ENCODE data around the gene TCF3. TPM values are rescaled to one million over a fixed set of nuclear protein-coding genes. Genes with fewer than 3 reads are reported as not detected.

The TCF3 gene
- total RNA-seq, 1 experiment from 2014 or later = 304 TPM

DNA sequence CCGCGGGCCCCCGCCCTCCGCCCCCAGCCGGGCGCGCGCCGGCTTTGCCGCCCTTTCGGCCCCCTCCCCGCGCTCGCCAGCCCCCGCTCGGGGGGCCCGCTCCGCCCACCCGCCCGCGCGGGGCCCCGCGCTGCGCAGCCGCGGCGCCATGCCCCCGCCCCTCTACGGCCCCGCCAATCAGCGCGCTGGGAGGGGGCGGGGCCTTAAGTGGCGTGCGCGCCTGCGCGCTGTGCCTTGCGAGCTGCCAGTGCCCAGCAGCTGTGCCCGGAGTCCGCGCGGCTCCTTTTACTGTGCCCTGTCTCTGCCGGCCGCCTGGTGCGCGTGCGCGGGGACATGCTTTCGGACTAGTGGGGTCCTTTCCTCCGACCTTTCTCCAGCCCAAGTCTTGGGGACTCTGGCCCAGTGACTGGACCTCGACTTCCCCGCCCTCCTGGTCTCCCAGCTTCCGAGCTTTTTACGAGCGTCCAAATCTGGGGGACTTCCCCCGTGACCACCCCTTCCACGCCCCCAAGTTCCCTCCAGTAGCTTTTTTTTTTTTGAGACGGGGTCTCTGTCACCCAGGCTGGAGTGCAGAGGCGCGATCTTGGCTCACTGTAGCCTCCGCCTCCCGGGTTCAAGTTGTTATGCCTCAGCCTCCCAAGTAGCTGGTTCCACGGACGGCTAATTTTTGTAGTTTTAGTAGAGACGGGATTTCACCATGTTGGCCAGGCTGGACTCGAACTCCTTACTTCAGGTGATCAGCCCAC, 59.5 kb downstream of the TCF3 start, which contains the start of gene MBD3:
Gene MBD3 (minus strand): TSS at position 111 of the 746 bp plus-strand sequence. CDS start 234 bp downstream, outside the sequence.
- TF ChIP-seq, protein P1, sequence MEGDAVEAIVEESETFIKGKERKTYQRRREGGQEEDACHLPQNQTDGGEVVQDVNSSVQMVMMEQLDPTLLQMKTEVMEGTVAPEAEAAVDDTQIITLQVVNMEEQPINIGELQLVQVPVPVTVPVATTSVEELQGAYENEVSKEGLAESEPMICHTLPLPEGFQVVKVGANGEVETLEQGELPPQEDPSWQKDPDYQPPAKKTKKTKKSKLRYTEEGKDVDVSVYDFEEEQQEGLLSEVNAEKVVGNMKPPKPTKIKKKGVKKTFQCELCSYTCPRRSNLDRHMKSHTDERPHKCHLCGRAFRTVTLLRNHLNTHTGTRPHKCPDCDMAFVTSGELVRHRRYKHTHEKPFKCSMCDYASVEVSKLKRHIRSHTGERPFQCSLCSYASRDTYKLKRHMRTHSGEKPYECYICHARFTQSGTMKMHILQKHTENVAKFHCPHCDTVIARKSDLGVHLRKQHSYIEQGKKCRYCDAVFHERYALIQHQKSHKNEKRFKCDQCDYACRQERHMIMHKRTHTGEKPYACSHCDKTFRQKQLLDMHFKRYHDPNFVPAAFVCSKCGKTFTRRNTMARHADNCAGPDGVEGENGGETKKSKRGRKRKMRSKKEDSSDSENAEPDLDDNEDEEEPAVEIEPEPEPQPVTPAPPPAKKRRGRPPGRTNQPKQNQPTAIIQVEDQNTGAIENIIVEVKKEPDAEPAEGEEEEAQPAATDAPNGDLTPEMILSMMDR (conservative IDR thresholded peaks at IDR 0.05) = no peak
- Histone ChIP-seq H2BK15ac (ENCODE audit: low read depth, low read length) (no peak within 1 kb of the TSS), H3K27me3 (ENCODE audit: insufficient read depth, low read length) (no peaks in the 10 kb centered on the region), H4K5ac (ENCODE audit: insufficient read length, low read depth, low read length) (peak within 1 kb of the TSS; percentile 20), H2BK12ac (ENCODE audit: insufficient read length, low read depth, low read length) (no peak within 1 kb of the TSS), H2AK5ac (ENCODE audit: insufficient read length, low read length) (no peak within 1 kb of the TSS), H3T11ph (ENCODE audit: low read length) (peak within 1 kb of the TSS; percentile 78), H2BK5ac (ENCODE audit: insufficient read length, low read length) (no peak within 1 kb of the TSS), H4K20me1 (ENCODE audit: control insufficient read depth, insufficient read depth, insufficient read length) (no peaks in the 10 kb centered on the region), H2AFZ (ENCODE audit: low read length) (no peak within 1 kb of the TSS), H4K8ac (replicated peaks; ENCODE audit: insufficient read length, low read depth, low read length) (no peak within 1 kb of the TSS), H3K79me1 (ENCODE audit: insufficient read depth, low read depth, low read length, poor library complexity, severe bottlenecking) (no peaks in the 10 kb centered on the region), H3K23me2 (ENCODE audit: insufficient read length, low read depth, low read length, poor library complexity, severe bottlenecking) (peaks cover 12% of the 10 kb centered on the region), H4K91ac (ENCODE audit: insufficient read length, low read depth, low read length) (peak within 1 kb of the TSS; percentile 98), H3K9ac (ENCODE audit: extremely low read depth, insufficient read length, low read length) (peak within 1 kb of the TSS; percentile 81), H3K4me1 (ENCODE audit: insufficient read depth, low read length) (no peaks in the 10 kb centered on the region), H3K9me3 (ENCODE audit: control insufficient read depth, low read depth, low read length) (no peaks in the 10 kb centered on the region), H3K18ac (ENCODE audit: insufficient read length, low read depth, low read length) (peak within 1 kb of the TSS; percentile 100), H3K4ac (ENCODE audit: low read depth, low read length) (peak within 1 kb of the TSS; percentile 93), H3K14ac (ENCODE audit: insufficient read depth, low read length) (peak within 1 kb of the TSS; percentile 99), H3K56ac (ENCODE audit: insufficient read length, low read depth, low read length) (no peak within 1 kb of the TSS), H3K4me2 (ENCODE audit: insufficient read depth, insufficient read length, low read length) (peak within 1 kb of the TSS; percentile 77), H2BK20ac (ENCODE audit: low read depth, low read length, poor library complexity, severe bottlenecking) (no peak within 1 kb of the TSS), H2BK120ac (ENCODE audit: low read depth, low read length, poor library complexity, severe bottlenecking) (peak within 1 kb of the TSS; percentile 96), H3K79me2 (ENCODE audit: insufficient read depth, low read length) (peaks cover 10% of the 10 kb centered on the region; the same call in 1 of the 2 replicates), H3K23ac (ENCODE audit: insufficient read length, low read depth, low read length) (no peak within 1 kb of the TSS), H3K27ac (ENCODE audit: insufficient read length, low read depth, low read length) (peak within 1 kb of the TSS; percentile 78)
- no CpG with 5 or more reads among the region's 68 CpGs for WGBS (ENCODE audit: extremely low coverage, insufficient read length, low lambda C conversion rate)
- H3K27ac Mint-ChIP-seq = peak within 1 kb of the TSS; percentile 89 to 97 (median 97); a peak in 6 of 7 replicates
- peaks cover 1% of the 10 kb centered on the region; the same call in 1 of the 2 replicates for H3K27me3 Mint-ChIP-seq (ENCODE audit: low read depth)
- DNase-seq = peak; percentile 95
- peak within 1 kb of the TSS; percentile 83 to 87 for H3K4me3 Mint-ChIP-seq
- peaks cover 16 to 20% of the 10 kb centered on the region in 2 experiments for H3K4me1 Mint-ChIP-seq
- no peaks in the 10 kb centered on the region for H3K9me3 Mint-ChIP-seq
- peaks cover 12 to 40% (median 25%) of the 10 kb centered on the region in 3 experiments; a peak in 6 of 7 replicates for H3K36me3 Mint-ChIP-seq (ENCODE audit: insufficient read depth in 1 of 3, low read depth in 3 of 3)

Data from H9 (cell line).